Gastrocnemius medialis (tissue), 4 donors: ENCODE results near the gene ADAMTSL2. TPM values are rescaled to one million over a fixed set of nuclear protein-coding genes. Genes with fewer than 3 reads are reported as not detected.

ENCODE experiments used
- ATAC-seq, 2 donors: fragments of 150-250 bp; one replicate each; pipeline ENCODE4 v1.9.1; 2016
- DNase-seq, 2 donors: peaks; one replicate each; pipeline ENCODE4 v3.0.0-alpha.2; 2019
- H3K27ac ChIP-seq, 4 donors: fragments of 200-600 bp; sonication (generic); 1 replicate in 1 of 4; 2 replicates in 3 of 4; pipeline ENCODE4 v1.5.1; 2016 to 2018; ENCODE audit warnings: mild to moderate bottlenecking in 2 of 4, moderate library complexity in 1 of 4
- H3K27me3 ChIP-seq, 3 donors: fragments of 200-600 bp; sonication (generic) in 2 of 3; 1 replicate in 1 of 3; 2 replicates in 2 of 3; pipeline versions ENCODE4 v1.5.1 to v1.6.0; 2016 to 2019; ENCODE audit warnings: mild to moderate bottlenecking in 1 of 3, moderate library complexity in 1 of 3
- H3K36me3 ChIP-seq, 2 donors: fragments of 200-600 bp; sonication (generic) in 1 of 2; one replicate each; pipeline ENCODE4 v1.5.1; 2017 to 2018
- H3K4me1 ChIP-seq, 2 donors: fragments of 200-600 bp; sonication (generic) in 1 of 2; one replicate each; pipeline ENCODE4 v1.5.1; 2016 to 2017; ENCODE audit warnings: mild to moderate bottlenecking in 2 of 2
- H3K4me3 ChIP-seq, 4 donors: fragments of 200-600 bp; sonication (generic) in 3 of 4; 1 replicate in 1 of 4; 2 replicates in 3 of 4; pipeline ENCODE4 v1.5.1; 2016 to 2019; ENCODE audit warnings: mild to moderate bottlenecking in 2 of 4
- H3K9me3 ChIP-seq, 3 donors: fragments of 200-600 bp; sonication (generic) in 2 of 3; 1 replicate in 1 of 3; 2 replicates in 2 of 3; pipeline ENCODE4 v1.5.1; 2016 to 2019
- CTCF ChIP-seq, 5 experiments: fragments of 450-650 bp in 3 of 5; fragments of 200-600 bp in 2 of 5; sonication (generic) in 2 of 5; IDR thresholded peaks in 4 of 5; conservative IDR thresholded peaks in 1 of 5; 1 replicate in 4 of 5; 2 replicates in 1 of 5; pipeline ENCODE4 v1.5.1; 2016 to 2019; ENCODE audit warnings: antibody characterized with exemption in 5 of 5, mild to moderate bottlenecking in 3 of 5, moderate library complexity in 3 of 5
- POLR2A ChIP-seq, 2 donors: fragments of 450-650 bp; IDR thresholded peaks; one replicate each; pipeline ENCODE4 v1.6.1; 2017; ENCODE audit warnings: antibody characterized with exemption in 2 of 2, mild to moderate bottlenecking in 2 of 2, moderate library complexity in 2 of 2
- in situ Hi-C, 4 donors: fragments of 200-750 bp; cut with MboI; loops; one replicate each; pipeline versions ENCODE4 v1.15.0 to v1.8.0; 2017; ENCODE audit warnings: low sequenced_read_pairs in 4 of 4
- intact Hi-C: fragments of 100-400 bp; cut with DNase I; formaldehyde crosslinking; loops from one replicate; pipeline ENCODE4 v1.15.1; 2023; ENCODE audit warnings: low total_unique reads
- total RNA-seq, 4 donors: library from RNA; depleted of rRNA; stranded (reverse); fragments of >200 nt; gene quantifications; one replicate each; pipeline versions ENCODE4 v1.1.0 to v1.2.3, GENCODE V29; 2016

Gene ADAMTSL2
- total RNA-seq, 4 donors from 2014 or later = 0.10 to 1.8 (median 0.44) TPM

- no peak overlapping the region for H3K4me3 ChIP-seq
- no peak for DNase-seq
- H3K27ac ChIP-seq = no peak overlapping the region
- intact Hi-C loops (no loop called here), in situ Hi-C loops (no loop called here)
- ATAC-seq = no peak
- H3K9me3 ChIP-seq = no peaks in the 10 kb centered on the region
- H3K27me3 ChIP-seq = peaks cover 62 to 73% (median 70%) of the 10 kb centered on the region in 3 donors
- H3K36me3 ChIP-seq = no peaks in the 10 kb centered on the region
- TF ChIP-seq POLR2A (IDR thresholded peaks at IDR 0.05) = no peak
- TF ChIP-seq CTCF (IDR thresholded peaks at IDR 0.05 in 4 of 5, conservative IDR thresholded peaks at IDR 0.05 in 1 of 5) = no peak
- H3K4me1 ChIP-seq = no peaks in the 10 kb centered on the region
These were observed 72.2 kb downstream of the ADAMTSL2 start for GRCh38 chr9:133606708-133607025.

DNA sequence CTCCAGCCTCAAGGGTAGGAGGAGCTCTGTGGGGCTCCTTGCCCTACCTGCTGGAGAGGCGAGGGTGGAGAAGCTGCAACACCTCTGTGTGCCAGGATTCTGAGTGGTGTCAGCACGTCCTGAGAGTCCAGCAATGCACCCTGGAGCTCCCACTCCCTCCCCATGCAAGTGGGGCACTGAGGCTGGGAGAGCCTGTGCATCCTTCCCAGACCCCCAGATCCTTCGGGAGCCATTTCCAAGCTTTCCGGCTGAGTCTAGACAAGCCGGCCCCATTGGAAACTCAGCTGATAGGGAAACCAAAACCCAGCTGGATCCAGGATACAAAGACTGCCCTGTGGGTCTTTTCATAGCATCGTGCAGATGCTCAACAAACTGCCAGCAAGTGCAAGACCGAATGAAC, 72.9 kb downstream of the ADAMTSL2 start:
- no peak for DNase-seq
- Histone ChIP-seq H3K4me1 (no peaks in the 10 kb centered on the region), H3K27me3 (peaks cover 56 to 71% (median 63%) of the 10 kb centered on the region in 3 donors), H3K4me3 (no peak overlapping the region), H3K36me3 (no peaks in the 10 kb centered on the region), H3K27ac (no peak overlapping the region), H3K9me3 (no peaks in the 10 kb centered on the region)
- TF ChIP-seq CTCF (IDR thresholded peaks at IDR 0.05 in 4 of 5, conservative IDR thresholded peaks at IDR 0.05 in 1 of 5) (no peak), POLR2A (IDR thresholded peaks at IDR 0.05) (no peak)
- ATAC-seq = no peak
- in situ Hi-C loops (no loop called here), intact Hi-C loops (no loop called here)

GRCh38 chr9:133607976-133608375, 73.5 kb downstream of the ADAMTSL2 start:
- in situ Hi-C loops = no loop called here
- peaks cover 62 to 71% (median 63%) of the 10 kb centered on the region in 3 donors for H3K27me3 ChIP-seq
- no peak overlapping the region for H3K4me3 ChIP-seq
- no peaks in the 10 kb centered on the region for H3K36me3 ChIP-seq
- ATAC-seq = no peak
- no peaks in the 10 kb centered on the region for H3K9me3 ChIP-seq
- DNase-seq = no peak
- no peak overlapping the region for H3K27ac ChIP-seq
- intact Hi-C loops = no loop called here
- TF ChIP-seq POLR2A (IDR thresholded peaks at IDR 0.05) = no peak
- no peak for TF ChIP-seq CTCF (IDR thresholded peaks at IDR 0.05 in 4 of 5, conservative IDR thresholded peaks at IDR 0.05 in 1 of 5)
- H3K4me1 ChIP-seq = no peaks in the 10 kb centered on the region

GRCh38 chr9:133608382-133608781, 73.9 kb downstream of the ADAMTSL2 start:
- H3K27ac ChIP-seq = no peak overlapping the region
- TF ChIP-seq CTCF (IDR thresholded peaks at IDR 0.05 in 4 of 5, conservative IDR thresholded peaks at IDR 0.05 in 1 of 5) (no peak), POLR2A (IDR thresholded peaks at IDR 0.05) (no peak)
- ATAC-seq (no peak), DNase-seq (no peak)
- H3K4me1 ChIP-seq = no peaks in the 10 kb centered on the region
- in situ Hi-C loops (no loop called here), intact Hi-C loops (no loop called here)
- H3K27me3 ChIP-seq = peaks cover 63 to 68% (median 63%) of the 10 kb centered on the region in 3 donors
- no peaks in the 10 kb centered on the region for H3K36me3 ChIP-seq
- H3K4me3 ChIP-seq = no peak overlapping the region
- H3K9me3 ChIP-seq = no peaks in the 10 kb centered on the region

- ATAC-seq = no peak
- H3K36me3 ChIP-seq = no peaks in the 10 kb centered on the region
- intact Hi-C loops = no loop called here
These were observed 74.4 kb downstream of the ADAMTSL2 start for GRCh38 chr9:133608889-133609288.

More at GRCh38 chr9:133608889-133609288, 74.4 kb downstream of the ADAMTSL2 start:
- Histone ChIP-seq H3K4me3 (no peak overlapping the region), H3K9me3 (no peaks in the 10 kb centered on the region), H3K27ac (no peak overlapping the region), H3K4me1 (no peaks in the 10 kb centered on the region), H3K27me3 (peaks cover 63 to 67% (median 64%) of the 10 kb centered on the region in 3 donors)
- TF ChIP-seq POLR2A (IDR thresholded peaks at IDR 0.05) (no peak), CTCF (IDR thresholded peaks at IDR 0.05 in 4 of 5, conservative IDR thresholded peaks at IDR 0.05 in 1 of 5) (no peak)
- in situ Hi-C loops = no loop called here
- DNase-seq = no peak
